ENCODE results near the gene C11orf24. TPM values are rescaled to one million over a fixed set of nuclear protein-coding genes. Genes with fewer than 3 reads are reported as not detected.
"Not testable (repeated sequence)": the region's sequence is repeated elsewhere in the genome, so short reads cannot be mapped to it uniquely, and the experiment has no call there.

The C11orf24 gene
- total RNA-seq, 1 experiment from 2014 or later, result 37.8 TPM

DNA sequence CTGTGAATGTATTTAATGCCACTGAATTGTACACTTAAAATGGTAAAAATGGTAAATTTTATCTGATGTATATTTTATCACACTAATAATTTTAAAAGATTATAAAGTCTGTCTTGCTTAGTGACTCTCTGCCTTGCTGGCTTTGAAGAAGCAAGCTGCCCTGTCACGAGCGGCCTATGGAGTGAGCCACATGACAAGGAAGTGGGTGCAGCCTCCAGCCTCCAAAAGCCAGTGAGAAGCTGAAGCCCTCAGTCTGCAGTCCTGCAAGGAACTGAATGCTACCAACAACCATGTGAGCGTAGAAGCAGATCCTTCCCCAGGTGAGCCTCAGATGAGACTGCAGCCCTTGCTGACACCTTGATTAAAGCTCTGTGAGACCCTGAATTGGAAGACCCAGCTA lies 20.0 kb downstream of the C11orf24 start (continued):
- TF ChIP-seq, protein P1, sequence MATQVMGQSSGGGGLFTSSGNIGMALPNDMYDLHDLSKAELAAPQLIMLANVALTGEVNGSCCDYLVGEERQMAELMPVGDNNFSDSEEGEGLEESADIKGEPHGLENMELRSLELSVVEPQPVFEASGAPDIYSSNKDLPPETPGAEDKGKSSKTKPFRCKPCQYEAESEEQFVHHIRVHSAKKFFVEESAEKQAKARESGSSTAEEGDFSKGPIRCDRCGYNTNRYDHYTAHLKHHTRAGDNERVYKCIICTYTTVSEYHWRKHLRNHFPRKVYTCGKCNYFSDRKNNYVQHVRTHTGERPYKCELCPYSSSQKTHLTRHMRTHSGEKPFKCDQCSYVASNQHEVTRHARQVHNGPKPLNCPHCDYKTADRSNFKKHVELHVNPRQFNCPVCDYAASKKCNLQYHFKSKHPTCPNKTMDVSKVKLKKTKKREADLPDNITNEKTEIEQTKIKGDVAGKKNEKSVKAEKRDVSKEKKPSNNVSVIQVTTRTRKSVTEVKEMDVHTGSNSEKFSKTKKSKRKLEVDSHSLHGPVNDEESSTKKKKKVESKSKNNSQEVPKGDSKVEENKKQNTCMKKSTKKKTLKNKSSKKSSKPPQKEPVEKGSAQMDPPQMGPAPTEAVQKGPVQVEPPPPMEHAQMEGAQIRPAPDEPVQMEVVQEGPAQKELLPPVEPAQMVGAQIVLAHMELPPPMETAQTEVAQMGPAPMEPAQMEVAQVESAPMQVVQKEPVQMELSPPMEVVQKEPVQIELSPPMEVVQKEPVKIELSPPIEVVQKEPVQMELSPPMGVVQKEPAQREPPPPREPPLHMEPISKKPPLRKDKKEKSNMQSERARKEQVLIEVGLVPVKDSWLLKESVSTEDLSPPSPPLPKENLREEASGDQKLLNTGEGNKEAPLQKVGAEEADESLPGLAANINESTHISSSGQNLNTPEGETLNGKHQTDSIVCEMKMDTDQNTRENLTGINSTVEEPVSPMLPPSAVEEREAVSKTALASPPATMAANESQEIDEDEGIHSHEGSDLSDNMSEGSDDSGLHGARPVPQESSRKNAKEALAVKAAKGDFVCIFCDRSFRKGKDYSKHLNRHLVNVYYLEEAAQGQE (IDR thresholded peaks at IDR 0.05; ENCODE audit: low read depth), result no peak
- TF ChIP-seq EGR1 (IDR thresholded peaks at IDR 0.05; ENCODE audit: low read depth), result no peak
- TF ChIP-seq RAD21 (IDR thresholded peaks at IDR 0.05; ENCODE audit: low read depth), result no peak
- TF ChIP-seq YY1 (IDR thresholded peaks at IDR 0.05; ENCODE audit: extremely low read depth, insufficient replicate concordance, low read depth, low read length), result no peak

DNA sequence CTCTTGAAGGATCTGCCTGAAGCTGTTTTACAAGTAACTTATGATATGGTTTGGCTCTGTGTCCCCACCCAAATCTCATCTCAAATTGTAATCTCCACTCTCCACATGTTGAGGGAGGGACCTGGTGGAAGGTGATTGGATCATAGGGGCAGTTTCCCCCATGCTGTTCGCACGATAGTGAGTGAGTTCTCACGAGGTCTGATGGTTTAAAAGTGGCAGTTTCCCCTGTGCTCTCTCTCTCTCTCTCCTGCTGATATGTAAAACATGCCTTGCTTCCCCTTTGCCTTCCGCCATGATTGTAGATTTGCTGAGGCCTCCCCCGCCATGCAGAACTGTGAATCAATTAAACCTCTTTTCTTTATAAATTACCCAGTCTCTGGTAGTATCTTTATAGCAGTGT lies 26.9 kb downstream of the C11orf24 start:
- CTCF ChIA-PET; ATAC-seq; DNase-seq (ENCODE audit: low read depth, low spot score); H3K4me1 ChIP-seq (ENCODE audit: control insufficient read depth in 1 of 2, insufficient read depth in 2 of 2, low read length in 2 of 2); H3K9ac ChIP-seq (ENCODE audit: low read length); H3K4me2 ChIP-seq (ENCODE audit: low read length); H3K27ac ChIP-seq (ENCODE audit: low read depth, low read length); H4K20me1 ChIP-seq (ENCODE audit: insufficient read depth); H3K9me2 ChIP-seq (ENCODE audit: insufficient read depth); H3K36me3 ChIP-seq (ENCODE audit: control insufficient read depth in 1 of 2, insufficient read depth in 2 of 2, low read length in 2 of 2); POLR2A ChIA-PET; H2AFZ ChIP-seq (ENCODE audit: low read depth, low read length, poor library complexity, severe bottlenecking); H3K4me3 ChIP-seq (replicated peaks in 1 of 2; ENCODE audit: low read depth in 1 of 2, low read length in 2 of 2); BruUV-seq (replicated peaks); H3K9me3 ChIP-seq (ENCODE audit: control insufficient read depth in 1 of 2, insufficient read depth in 1 of 2, low read depth in 1 of 2, low read length in 2 of 2); H3K27me3 ChIP-seq (ENCODE audit: insufficient read depth, low read length); H3K79me2 ChIP-seq (ENCODE audit: insufficient read depth, low read length); RAD21 ChIA-PET (ENCODE audit: low non-redundant PET in 1 of 2, low total read pairs in 2 of 2, uncharacterized antibody in 2 of 2, unreplicated experiment in 2 of 2); intact Hi-C loops (cut with micrococcal nuclease): not testable (repeated sequence)

- H2AFZ ChIP-seq (ENCODE audit: low read depth, low read length, poor library complexity, severe bottlenecking); RAD21 ChIA-PET (ENCODE audit: low non-redundant PET in 1 of 2, low total read pairs in 2 of 2, uncharacterized antibody in 2 of 2, unreplicated experiment in 2 of 2); BruUV-seq (replicated peaks); H3K4me2 ChIP-seq (ENCODE audit: low read length); H3K9me2 ChIP-seq (ENCODE audit: insufficient read depth); H3K9me3 ChIP-seq (ENCODE audit: control insufficient read depth in 1 of 2, insufficient read depth in 1 of 2, low read depth in 1 of 2, low read length in 2 of 2); DNase-seq (ENCODE audit: low read depth, low spot score); H4K20me1 ChIP-seq (ENCODE audit: insufficient read depth); H3K27me3 ChIP-seq (ENCODE audit: insufficient read depth, low read length); ATAC-seq; H3K79me2 ChIP-seq (ENCODE audit: insufficient read depth, low read length); H3K36me3 ChIP-seq (ENCODE audit: control insufficient read depth in 1 of 2, insufficient read depth in 2 of 2, low read length in 2 of 2); H3K4me1 ChIP-seq (ENCODE audit: control insufficient read depth in 1 of 2, insufficient read depth in 2 of 2, low read length in 2 of 2); intact Hi-C loops (cut with micrococcal nuclease); H3K27ac ChIP-seq (ENCODE audit: low read depth, low read length); POLR2A ChIA-PET; CTCF ChIA-PET; H3K4me3 ChIP-seq (replicated peaks in 1 of 2; ENCODE audit: low read depth in 1 of 2, low read length in 2 of 2); H3K9ac ChIP-seq (ENCODE audit: low read length): not testable (repeated sequence)
These were observed 27.9 kb downstream of the C11orf24 start for GRCh38 chr11:68243847-68244246.
